Measurements from ENCODE around the gene NAA80. TPM values are rescaled to one million over a fixed set of nuclear protein-coding genes. Genes with fewer than 3 reads are reported as not detected.

The NAA80 gene
- total and polyA plus RNA-seq, 2 of the 13 experiments (the other 11 are each of a cell fraction or from before 2014, with no cell fraction given): 3.4 to 8.7 TPM

GRCh38 chr3:50272911-50273688 lies 26.1 kb downstream of the NAA80 start (continued):
- TF ChIP-seq REXO4 (CRISPR knock-in tag; IDR thresholded peaks at IDR 0.05; ENCODE audit: borderline replicate concordance) (no peak), ZNF407 (CRISPR knock-in tag; IDR thresholded peaks at IDR 0.05; ENCODE audit: not compliant biosample characterization) (no peak), BRF2 (CRISPR knock-in tag; IDR thresholded peaks at IDR 0.05) (no peak), PTBP1 (IDR thresholded peaks at IDR 0.05; ENCODE audit: low read depth, low read length, poor library complexity, severe bottlenecking) (peak; percentile 19), SNAPC4 (CRISPR knock-in tag; IDR thresholded peaks at IDR 0.05) (no peak), CEBPZ (IDR thresholded peaks at IDR 0.05; ENCODE audit: low read length) (no peak), ELF1 (CRISPR knock-in tag; IDR thresholded peaks at IDR 0.05) (0 out of 2 replicates have a peak, but pooled peaks have one; percentile 41), CENPT (CRISPR knock-in tag; IDR thresholded peaks at IDR 0.05; ENCODE audit: low read depth) (no peak; the same call in 1 of the 2 replicates), ZNF329 (CRISPR knock-in tag; IDR thresholded peaks at IDR 0.05; ENCODE audit: low read depth) (no peak)
